Measurements from ENCODE around the gene PMM1.

GRCh38 chr22:41534219-41534618 lies 55.4 kb downstream of the PMM1 start:
- TF ChIP-seq CTCF (IDR thresholded peaks at IDR 0.05) (no peak), ZFX (IDR thresholded peaks at IDR 0.05; ENCODE audit: borderline replicate concordance) (no peak)

Measured in 22Rv1 (cell line).